ENCODE measurements around the gene PLOD1.

DNA sequence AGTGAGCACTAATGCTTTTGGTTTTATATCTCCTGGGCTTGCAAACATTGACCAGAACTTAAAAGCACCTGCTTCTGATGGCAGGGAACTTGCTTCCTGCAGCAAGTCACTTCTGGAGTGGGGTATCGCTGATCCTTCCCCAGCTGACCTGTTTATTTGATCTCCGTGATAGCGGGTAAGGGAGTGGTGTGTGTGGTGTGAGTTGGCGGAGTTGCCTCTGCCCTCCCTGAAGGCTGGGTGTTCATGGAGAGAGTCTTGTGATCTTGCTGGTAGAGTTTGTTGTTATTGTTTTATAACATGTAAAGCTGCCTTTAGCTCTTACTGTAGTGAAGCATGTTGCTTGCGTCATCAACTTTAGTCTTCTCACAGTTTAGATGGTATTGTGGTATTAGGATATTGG lies 49.6 kb downstream of the PLOD1 start:
- TF ChIP-seq POLR2AphosphoS5 (IDR thresholded peaks at IDR 0.05) (no peak), CTCF (IDR thresholded peaks at IDR 0.05; ENCODE audit: poor library complexity, severe bottlenecking) (no peak)
